ENCODE data around the gene AMELX.

Gene AMELX

GRCh38 chrX:11309220-11309619 is 16.0 kb downstream of the AMELX start:
- DNase-seq (ENCODE audit: low spot score), result no peak

GRCh38 chrX:11311706-11312105 is 18.5 kb downstream of the AMELX start:
- no peak for DNase-seq (ENCODE audit: low spot score)

GRCh38 chrX:11319806-11320520 is 26.8 kb downstream of the AMELX start:
- no peak for DNase-seq (ENCODE audit: low spot score)

- no peak for DNase-seq (ENCODE audit: low spot score)
Observed at GRCh38 chrX:11321986-11322385, 28.8 kb downstream of the AMELX start.

GRCh38 chrX:11328134-11328533 is 34.9 kb downstream of the AMELX start:
- DNase-seq (ENCODE audit: low spot score), result no peak

GRCh38 chrX:11329021-11329420 is 35.8 kb downstream of the AMELX start:
- no peak for DNase-seq (ENCODE audit: low spot score)

GRCh38 chrX:11331788-11332187 is 38.6 kb downstream of the AMELX start:
- no peak for DNase-seq (ENCODE audit: low spot score)

- DNase-seq (ENCODE audit: low spot score), result no peak
Observed at GRCh38 chrX:11334165-11334564, 41.0 kb downstream of the AMELX start.

- no peak for DNase-seq (ENCODE audit: low spot score)
Observed at GRCh38 chrX:11336201-11336600, 43.0 kb downstream of the AMELX start.

- DNase-seq (ENCODE audit: low spot score), result no peak
Observed at GRCh38 chrX:11337292-11338009, 44.2 kb downstream of the AMELX start.

GRCh38 chrX:11341274-11342201 is 48.3 kb downstream of the AMELX start:
- no peak for DNase-seq (ENCODE audit: low spot score)

- DNase-seq (ENCODE audit: low spot score), result no peak
Observed at GRCh38 chrX:11342673-11343072, 49.5 kb downstream of the AMELX start.

GRCh38 chrX:11346121-11346682 is 53.0 kb downstream of the AMELX start:
- DNase-seq (ENCODE audit: low spot score), result no peak

GRCh38 chrX:11347300-11347699 is 54.1 kb downstream of the AMELX start:
- no peak for DNase-seq (ENCODE audit: low spot score)

- no peak for DNase-seq (ENCODE audit: low spot score)
Observed at GRCh38 chrX:11349020-11349419, 55.8 kb downstream of the AMELX start.

- DNase-seq (ENCODE audit: low spot score), result no peak
Observed at GRCh38 chrX:11349661-11350337, 56.6 kb downstream of the AMELX start.

All from HuH-7 (cell line).